Transverse colon (tissue), 3 donors: ENCODE results near the gene CCDC134.

Experiments used
- EP300 ChIP-seq: sonication (generic); formaldehyde crosslinking; IDR thresholded peaks from one replicate; pipeline ENCODE4 v1.6.1; 2017; ENCODE audit warnings: antibody characterized with exemption, low read depth
- TF ChIP-seq, protein P1 (sequence below), 5 experiments: fragments of 200-600 bp in 3 of 5; fragments of 450-650 bp in 2 of 5; sonication (generic) in 3 of 5; IDR thresholded peaks; 1 replicate in 2 of 5; 2 replicates in 3 of 5; pipeline ENCODE4 v1.5.1; 2016 to 2017; ENCODE audit warnings: antibody characterized with exemption in 5 of 5, inconsistent platforms in 3 of 5, mild to moderate bottlenecking in 2 of 5, moderate library complexity in 1 of 5

DNA sequence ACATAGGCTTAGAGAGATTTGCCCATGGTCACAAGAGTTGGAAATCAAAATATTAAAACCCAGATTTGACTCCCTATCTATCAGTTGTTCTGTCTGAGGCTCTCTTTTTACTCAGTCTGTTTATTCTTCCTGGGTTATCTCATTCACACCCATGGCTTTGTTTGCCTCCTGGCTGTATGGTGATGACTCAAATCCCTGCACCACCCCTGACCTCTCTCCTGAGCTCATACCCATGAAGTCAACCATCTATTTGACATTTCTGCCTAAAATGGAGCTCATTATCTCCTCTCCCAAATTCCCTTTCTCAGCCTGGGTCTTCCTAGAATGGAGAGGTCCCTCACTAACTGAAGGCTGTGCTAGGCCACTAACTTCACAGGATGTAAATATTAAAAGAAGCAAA, 27.8 kb upstream of the CCDC134 start:
- TF ChIP-seq, protein P1, sequence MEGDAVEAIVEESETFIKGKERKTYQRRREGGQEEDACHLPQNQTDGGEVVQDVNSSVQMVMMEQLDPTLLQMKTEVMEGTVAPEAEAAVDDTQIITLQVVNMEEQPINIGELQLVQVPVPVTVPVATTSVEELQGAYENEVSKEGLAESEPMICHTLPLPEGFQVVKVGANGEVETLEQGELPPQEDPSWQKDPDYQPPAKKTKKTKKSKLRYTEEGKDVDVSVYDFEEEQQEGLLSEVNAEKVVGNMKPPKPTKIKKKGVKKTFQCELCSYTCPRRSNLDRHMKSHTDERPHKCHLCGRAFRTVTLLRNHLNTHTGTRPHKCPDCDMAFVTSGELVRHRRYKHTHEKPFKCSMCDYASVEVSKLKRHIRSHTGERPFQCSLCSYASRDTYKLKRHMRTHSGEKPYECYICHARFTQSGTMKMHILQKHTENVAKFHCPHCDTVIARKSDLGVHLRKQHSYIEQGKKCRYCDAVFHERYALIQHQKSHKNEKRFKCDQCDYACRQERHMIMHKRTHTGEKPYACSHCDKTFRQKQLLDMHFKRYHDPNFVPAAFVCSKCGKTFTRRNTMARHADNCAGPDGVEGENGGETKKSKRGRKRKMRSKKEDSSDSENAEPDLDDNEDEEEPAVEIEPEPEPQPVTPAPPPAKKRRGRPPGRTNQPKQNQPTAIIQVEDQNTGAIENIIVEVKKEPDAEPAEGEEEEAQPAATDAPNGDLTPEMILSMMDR (IDR thresholded peaks at IDR 0.05), result no peak
- TF ChIP-seq EP300, result no peak
